Hepatocyte (in vitro differentiated cells): ENCODE measurements around the gene RAB3IP. TPM values are rescaled to one million over a fixed set of nuclear protein-coding genes. Genes with fewer than 3 reads are reported as not detected.

Experiments used
- DNase-seq: peaks from one replicate; pipeline ENCODE4 v3.0.0-alpha.2; 2016; ENCODE audit warnings: low spot score
- H2AFZ ChIP-seq: fragments of 200-600 bp; sonication (generic); 2 replicates; pipeline ENCODE4 v1.6.0; 2016; ENCODE audit warnings: antibody characterized with exemption, mild to moderate bottlenecking
- H3K27ac ChIP-seq: fragments of 200-600 bp; sonication (generic); 2 replicates; pipeline ENCODE4 v1.5.1; 2016; ENCODE audit warnings: mild to moderate bottlenecking
- H3K27me3 ChIP-seq: fragments of 200-600 bp; sonication (generic); 2 replicates; pipeline ENCODE4 v1.6.1; 2016
- H3K36me3 ChIP-seq: fragments of 200-600 bp; sonication (generic); replicated peaks from 2 replicates; pipeline ENCODE4 v1.5.1; 2016; ENCODE audit warnings: low read depth; ENCODE audit not compliant: insufficient read depth
- H3K4me1 ChIP-seq: fragments of 200-600 bp; sonication (generic); 2 replicates; pipeline ENCODE4 v1.5.1; 2016; ENCODE audit warnings: mild to moderate bottlenecking, moderate library complexity; ENCODE audit not compliant: insufficient read depth
- H3K4me2 ChIP-seq: fragments of 200-600 bp; sonication (generic); 2 replicates; pipeline ENCODE4 v1.6.0; 2016
- H3K4me3 ChIP-seq: fragments of 200-600 bp; sonication (generic); 2 replicates; pipeline ENCODE4 v1.5.1; 2016; ENCODE audit warnings: mild to moderate bottlenecking
- H3K79me2 ChIP-seq: fragments of 200-600 bp; sonication (generic); 2 replicates; pipeline ENCODE4 v1.6.0; 2017; ENCODE audit warnings: mild to moderate bottlenecking
- H3K9me2 ChIP-seq: fragments of 200-600 bp; sonication (generic); replicated peaks from 2 replicates; pipeline ENCODE4 v1.6.0; 2017; ENCODE audit warnings: mild to moderate bottlenecking; ENCODE audit not compliant: insufficient read depth
- H3K9me3 ChIP-seq: fragments of 200-600 bp; sonication (generic); 2 replicates; pipeline ENCODE4 v1.5.1; 2016; ENCODE audit warnings: low read depth, mild to moderate bottlenecking
- H4K20me1 ChIP-seq: fragments of 200-600 bp; sonication (generic); 2 replicates; pipeline ENCODE4 v1.6.0; 2016; ENCODE audit warnings: mild to moderate bottlenecking; ENCODE audit not compliant: insufficient read depth, poor library complexity, severe bottlenecking
- CTCF ChIP-seq: fragments of 200-600 bp; sonication (generic); IDR thresholded peaks from 2 replicates; pipeline ENCODE4 v1.5.1; 2016; ENCODE audit warnings: antibody characterized with exemption, mild to moderate bottlenecking; ENCODE audit not compliant: poor library complexity
- EZH2 ChIP-seq: fragments of 200-600 bp; sonication (generic); IDR thresholded peaks from 2 replicates; pipeline ENCODE4 v1.6.1; 2016; ENCODE audit warnings: antibody characterized with exemption, mild to moderate bottlenecking, borderline replicate concordance
- EZH2phosphoT487 ChIP-seq: fragments of 200-600 bp; sonication (generic); IDR thresholded peaks from one replicate; pipeline ENCODE4 v1.6.1; 2018; ENCODE audit warnings: antibody characterized with exemption, mild to moderate bottlenecking, low read depth, moderate library complexity; ENCODE audit not compliant: unreplicated experiment, severe bottlenecking
- WGBS: methylation state at CpG from one replicate; pipeline ENCODE4 v1.1.6; 2016; ENCODE audit warnings: low lambda C conversion rate; ENCODE audit errors: missing lambda C conversion rate; 5-methylcytosine and 5-hydroxymethylcytosine counted together
- polyA plus RNA-seq: library from polyadenylated mRNA; unstranded; fragments of >200 nt; fragmentation: Nextera tagmentation; extraction: Ambion mirVana; gene quantifications from 2 replicates; pipeline ENCODE4 v1.2.1, GENCODE V29; 2016
- total RNA-seq: library from RNA; depleted of rRNA; stranded (reverse); fragments of >200 nt; gene quantifications from 2 replicates; pipeline ENCODE4 v1.2.3, GENCODE V29; 2014

Gene RAB3IP
- total and polyA plus RNA-seq, 2 experiments from 2014 or later, result 34.2 to 41.3 TPM

- Histone ChIP-seq H3K27ac (no peak overlapping the region), H3K36me3 (no peaks in the 10 kb centered on the region), H3K4me1 (no peaks in the 10 kb centered on the region), H3K9me3 (no peaks in the 10 kb centered on the region), H3K4me2 (no peak overlapping the region), H4K20me1 (no peaks in the 10 kb centered on the region), H3K4me3 (no peak overlapping the region), H3K79me2 (no peaks in the 10 kb centered on the region), H3K27me3 (no peaks in the 10 kb centered on the region), H3K9me2 (no peaks in the 10 kb centered on the region), H2AFZ (no peak overlapping the region)
- 68% methylated on average over 6 of the region's 6 CpGs for WGBS
- TF ChIP-seq EZH2 (no peak), CTCF (no peak), EZH2phosphoT487 (no peak)
- no peak for DNase-seq
These were observed 82.4 kb downstream of the RAB3IP start for GRCh38 chr12:69821032-69821455.

GRCh38 chr12:69821456-69822159 lies 82.9 kb downstream of the RAB3IP start:
- Histone ChIP-seq H3K4me1 (no peaks in the 10 kb centered on the region), H3K79me2 (no peaks in the 10 kb centered on the region), H3K9me2 (no peaks in the 10 kb centered on the region), H2AFZ (no peak overlapping the region), H3K36me3 (no peaks in the 10 kb centered on the region), H3K27me3 (no peaks in the 10 kb centered on the region), H3K9me3 (no peaks in the 10 kb centered on the region), H3K4me3 (no peak overlapping the region), H4K20me1 (no peaks in the 10 kb centered on the region), H3K4me2 (no peak overlapping the region), H3K27ac (no peak overlapping the region)
- TF ChIP-seq EZH2 (no peak), EZH2phosphoT487 (no peak), CTCF (no peak)
- 82% methylated on average over 8 of the region's 8 CpGs for WGBS
- DNase-seq, result no peak

- H2AFZ ChIP-seq, result no peak overlapping the region
- H3K27me3 ChIP-seq, result no peaks in the 10 kb centered on the region
These were observed 83.7 kb downstream of the RAB3IP start for GRCh38 chr12:69822201-69822860.

More at GRCh38 chr12:69822201-69822860, 83.7 kb downstream of the RAB3IP start:
- Histone ChIP-seq H3K4me3 (no peak overlapping the region), H3K79me2 (no peaks in the 10 kb centered on the region), H4K20me1 (no peaks in the 10 kb centered on the region), H3K9me3 (no peaks in the 10 kb centered on the region), H3K9me2 (no peaks in the 10 kb centered on the region), H3K4me2 (no peak overlapping the region), H3K36me3 (no peaks in the 10 kb centered on the region), H3K27ac (no peak overlapping the region), H3K4me1 (no peaks in the 10 kb centered on the region)
- 90% methylated on average over 3 of the region's 3 CpGs for WGBS
- DNase-seq, result no peak
- no peak for TF ChIP-seq EZH2phosphoT487
- no peak for TF ChIP-seq CTCF
- no peak for TF ChIP-seq EZH2
